GM18519 (cell line): ENCODE data around the gene RBM18.

Experiments
- ATAC-seq: cut with Tn5 transposase; IDR thresholded peaks from one replicate; pipeline ENCODE4 v1.9.1; 2021; ENCODE audit warnings: mild to moderate bottlenecking, moderate library complexity; ENCODE audit not compliant: unreplicated experiment, low FRiP score

RBM18 gene

DNA sequence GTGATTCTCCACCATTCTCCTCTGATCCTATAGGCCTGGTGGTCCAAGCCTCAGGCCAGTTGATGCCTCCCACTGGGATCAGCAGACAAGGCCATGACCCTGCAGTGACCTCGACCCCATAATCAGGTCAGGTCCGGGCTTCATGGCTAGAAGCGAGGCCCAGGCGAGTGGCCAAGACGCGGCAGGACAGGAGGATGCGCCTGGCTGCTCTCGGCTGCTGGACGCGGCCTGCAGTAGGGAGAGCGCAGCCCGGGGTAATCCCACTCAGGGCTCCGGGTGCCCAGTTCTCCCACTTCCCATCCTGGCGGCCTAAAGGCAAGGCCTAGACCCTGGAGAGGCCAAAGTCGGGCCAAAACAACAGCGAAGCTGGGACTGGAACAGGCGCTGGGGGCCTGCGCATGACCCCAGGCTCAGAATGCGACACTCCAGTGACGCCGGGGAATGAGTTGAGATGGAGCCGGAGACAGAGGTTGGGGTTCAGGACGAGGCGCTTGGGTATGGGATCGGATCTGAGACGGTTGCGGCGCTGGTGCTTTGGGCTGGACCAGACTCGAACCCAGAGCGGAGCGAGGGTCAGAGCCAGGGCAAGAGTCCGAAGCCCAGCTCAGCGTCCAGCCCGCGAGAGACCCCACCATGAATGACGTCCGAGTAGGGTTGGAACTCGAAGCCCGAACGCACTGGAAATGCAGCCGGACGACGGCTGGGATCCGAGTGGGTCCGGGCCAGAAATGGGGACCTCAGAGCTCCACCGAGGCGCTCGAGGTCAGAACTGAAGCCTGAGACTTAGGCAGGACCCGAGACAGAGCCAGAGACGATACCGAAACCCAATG is 39.1 kb downstream of the RBM18 start:
- no peak for ATAC-seq

GRCh38 chr9:122223435-122223834 is 41.2 kb downstream of the RBM18 start:
- ATAC-seq: no peak

GRCh38 chr9:122222791-122223190 is 41.8 kb downstream of the RBM18 start:
- no peak for ATAC-seq

GRCh38 chr9:122221183-122221811 is 43.3 kb downstream of the RBM18 start:
- no peak for ATAC-seq

- ATAC-seq: no peak
These were observed 43.9 kb downstream of the RBM18 start for GRCh38 chr9:122220673-122221182.

GRCh38 chr9:122219856-122220672 is 44.6 kb downstream of the RBM18 start:
- no peak for ATAC-seq

DNA sequence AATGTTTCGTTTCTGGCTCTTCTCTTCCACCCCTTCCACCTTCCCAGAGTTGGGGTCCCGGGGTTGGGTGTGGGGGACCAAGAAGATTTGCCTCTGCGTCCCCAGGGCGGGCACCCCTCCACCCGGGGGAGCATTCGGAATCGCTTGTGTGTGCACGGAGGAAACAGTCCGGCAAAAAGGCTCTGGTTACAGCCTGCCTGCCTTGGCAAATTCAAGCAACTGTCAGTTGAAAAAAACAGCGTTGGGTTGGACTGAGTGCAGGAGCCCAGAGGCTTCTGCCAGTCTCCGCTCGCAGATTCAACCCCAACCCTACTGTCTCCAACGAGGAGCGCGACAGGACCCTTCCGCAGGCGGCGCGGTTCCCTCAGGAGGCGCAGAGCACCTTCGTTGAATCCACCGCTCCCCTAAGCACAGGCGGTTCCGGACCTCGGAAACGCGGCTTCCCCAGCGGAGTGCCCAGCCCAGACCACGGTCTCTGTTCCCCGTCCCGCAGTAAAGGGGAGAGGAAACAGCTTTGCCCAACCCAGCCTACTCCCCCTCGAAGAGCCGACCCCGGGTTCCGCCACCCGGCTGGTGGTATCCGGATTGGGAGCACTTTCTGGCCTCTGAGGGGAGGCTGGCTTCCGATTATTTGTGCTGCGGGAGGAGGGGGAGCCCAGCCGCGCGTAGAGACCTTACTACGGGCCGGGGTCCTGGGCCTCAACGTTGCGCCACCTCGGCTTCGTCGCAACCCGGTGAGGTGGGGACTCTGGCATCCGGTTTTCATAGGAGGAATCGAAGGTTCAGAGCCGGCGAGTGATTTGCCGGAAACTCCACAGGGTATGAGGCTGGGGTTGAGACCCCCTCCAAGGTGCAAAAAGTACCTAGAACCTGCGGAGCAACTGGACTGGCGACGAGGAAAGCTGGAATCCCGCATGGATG is 45.4 kb downstream of the RBM18 start:
- ATAC-seq: no peak

GRCh38 chr9:122218071-122218934 is 46.3 kb downstream of the RBM18 start:
- ATAC-seq: no peak

- ATAC-seq: no peak
These were observed 47.0 kb downstream of the RBM18 start for GRCh38 chr9:122217640-122218039.

GRCh38 chr9:122216798-122217418 is 47.7 kb downstream of the RBM18 start:
- ATAC-seq: no peak

GRCh38 chr9:122216138-122216797 is 48.4 kb downstream of the RBM18 start:
- no peak for ATAC-seq

- ATAC-seq: no peak
These were observed 49.0 kb downstream of the RBM18 start for GRCh38 chr9:122215663-122216062.

GRCh38 chr9:122214507-122214906 is 50.1 kb downstream of the RBM18 start:
- no peak for ATAC-seq

GRCh38 chr9:122213589-122214413 is 50.8 kb downstream of the RBM18 start:
- ATAC-seq: no peak

DNA sequence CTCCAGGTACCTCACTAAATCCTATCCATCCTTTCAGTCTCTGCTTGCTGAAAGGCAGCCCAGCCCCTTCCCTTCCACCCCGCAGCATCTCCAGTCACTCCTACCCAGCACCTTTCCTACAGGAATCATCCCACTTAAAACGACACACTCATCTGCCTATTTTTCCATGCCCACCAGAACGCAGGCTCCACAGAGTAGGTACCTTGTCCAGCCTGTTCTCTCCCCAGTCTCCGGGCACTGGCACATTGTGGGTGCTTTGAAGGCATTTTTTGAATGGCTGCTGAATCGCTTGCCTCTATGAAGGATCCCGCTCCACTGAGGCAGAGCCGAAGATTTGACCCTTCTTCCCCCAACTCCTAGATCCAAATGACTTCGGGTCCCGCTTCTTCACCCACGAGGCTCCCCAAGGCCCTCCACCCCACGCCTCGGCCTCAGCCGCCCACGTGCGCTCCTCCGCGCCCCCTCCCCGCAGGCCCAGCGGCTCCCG is 51.5 kb downstream of the RBM18 start:
- no peak for ATAC-seq

DNA sequence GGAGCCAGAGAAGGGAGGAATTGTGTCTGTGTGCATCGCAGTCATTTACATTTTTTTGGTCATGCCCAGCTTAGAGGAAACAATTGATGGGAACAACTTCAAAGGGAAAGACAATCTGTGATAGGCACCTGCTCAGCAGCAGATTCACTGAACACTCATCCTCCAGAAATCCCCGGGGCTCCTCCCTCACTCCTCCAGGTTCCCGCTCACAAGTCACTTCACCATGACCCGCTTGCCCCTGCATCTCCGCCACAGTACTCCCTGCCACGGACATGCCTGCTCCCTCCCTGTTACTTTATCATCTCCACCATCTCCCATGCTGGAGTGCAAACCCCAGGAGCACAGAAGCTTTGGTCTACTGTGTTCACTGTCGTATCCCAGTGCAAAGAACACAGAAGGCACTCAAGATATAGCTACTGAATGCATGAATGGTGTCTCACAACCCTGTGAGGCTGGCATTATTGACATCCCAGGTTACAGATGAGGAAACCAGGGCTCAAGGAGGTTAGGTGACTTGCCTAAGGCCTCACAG is 52.1 kb downstream of the RBM18 start:
- ATAC-seq: no peak

GRCh38 chr9:122209451-122209850 is 55.2 kb downstream of the RBM18 start:
- ATAC-seq: no peak
